GM21367 (cell line): ENCODE measurements around the gene LYVE1.
"Not testable (repeated sequence)": the region's sequence is repeated elsewhere in the genome, so short reads cannot be mapped to it uniquely, and the experiment has no call there.

Experiments
- ATAC-seq: cut with Tn5 transposase; IDR thresholded peaks from one replicate; pipeline ENCODE4 v1.9.1; 2021; ENCODE audit not compliant: unreplicated experiment

The LYVE1 gene

DNA sequence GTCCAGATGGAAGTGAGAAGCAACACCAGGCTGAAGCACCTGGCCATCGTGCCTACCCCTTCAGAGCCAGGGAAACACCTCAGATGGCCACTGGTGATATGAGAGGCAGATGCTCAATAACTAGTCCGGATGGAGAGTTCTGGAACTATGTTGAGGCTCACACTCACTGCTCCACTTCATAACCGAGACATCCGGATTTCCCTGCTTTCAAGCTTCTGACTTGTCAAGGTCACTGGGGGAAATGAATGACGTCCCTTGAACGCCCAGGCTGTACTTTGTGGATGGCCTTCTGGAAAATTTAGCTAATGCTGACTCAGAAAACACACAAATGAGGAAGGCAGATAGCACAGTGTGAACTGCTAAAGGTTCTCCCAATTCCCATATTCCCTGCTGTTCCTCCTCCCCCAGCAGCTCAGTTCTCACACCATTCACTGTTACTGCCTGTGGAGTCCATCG lies at the start of gene LYVE1:
Gene LYVE1 (minus strand): TSS at position 180 of the 456 bp plus-strand sequence. CDS start 133 bp downstream, at position 47.
- ATAC-seq: no peak

GRCh38 chr11:10617551-10617950 lies 49.1 kb upstream of the LYVE1 start:
- no peak for ATAC-seq

- no peak for ATAC-seq
Measured at GRCh38 chr11:10611979-10612862, 43.8 kb upstream of the LYVE1 start.

DNA sequence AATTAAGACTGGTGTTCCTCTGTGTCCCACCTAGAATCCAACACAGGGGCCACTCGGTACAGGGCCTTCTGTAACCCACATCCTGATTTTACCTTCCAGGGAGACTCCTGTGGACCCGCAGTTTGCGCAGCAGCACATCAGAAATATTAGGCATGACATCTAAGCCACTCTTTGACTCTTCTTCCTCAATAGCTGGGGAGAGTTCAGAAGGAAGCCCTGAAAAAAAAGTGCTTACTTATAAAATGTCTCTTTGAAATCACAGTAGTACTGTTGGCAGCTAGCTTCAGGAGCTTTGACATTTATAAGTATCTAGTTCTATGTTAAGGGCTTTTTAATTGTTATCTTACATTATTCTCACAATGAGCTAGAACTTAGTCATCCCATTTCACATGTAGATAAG lies 41.2 kb upstream of the LYVE1 start:
- ATAC-seq: no peak

- ATAC-seq: no peak
Measured at GRCh38 chr11:10608584-10608983, 40.1 kb upstream of the LYVE1 start.

DNA sequence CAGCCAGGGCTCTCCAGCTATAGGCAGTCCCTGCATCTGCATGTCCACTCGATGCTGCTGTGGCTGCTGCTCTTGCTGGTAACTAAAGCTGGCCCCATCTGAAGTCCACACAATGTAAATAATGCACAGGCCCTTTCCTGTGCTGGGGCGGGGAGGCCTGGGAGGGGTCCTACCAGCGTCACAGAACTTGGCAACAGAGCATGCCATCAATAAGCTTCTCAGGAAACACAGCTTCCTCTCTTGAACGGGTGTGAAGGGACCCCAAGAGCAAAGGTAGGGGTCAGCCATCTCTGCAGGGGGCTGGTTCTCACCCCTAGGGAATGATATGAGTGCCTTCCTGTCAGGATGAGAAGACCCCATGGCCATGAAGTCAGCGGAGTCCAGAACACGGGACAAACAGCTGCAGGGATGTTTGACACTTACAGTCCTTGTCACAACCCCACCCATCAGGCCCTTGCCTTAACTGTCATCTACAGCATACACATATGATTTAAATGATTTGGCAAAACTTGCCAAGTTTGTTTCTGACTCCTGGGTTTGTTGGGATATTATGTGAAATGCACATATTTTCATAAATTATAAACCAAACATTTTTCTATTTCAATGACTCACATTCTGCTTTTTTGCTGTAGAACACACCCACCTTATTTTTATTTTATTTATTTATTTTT lies 39.1 kb upstream of the LYVE1 start:
- ATAC-seq: no peak

GRCh38 chr11:10606536-10607208 lies 38.2 kb upstream of the LYVE1 start:
- ATAC-seq: peak; percentile 71

DNA sequence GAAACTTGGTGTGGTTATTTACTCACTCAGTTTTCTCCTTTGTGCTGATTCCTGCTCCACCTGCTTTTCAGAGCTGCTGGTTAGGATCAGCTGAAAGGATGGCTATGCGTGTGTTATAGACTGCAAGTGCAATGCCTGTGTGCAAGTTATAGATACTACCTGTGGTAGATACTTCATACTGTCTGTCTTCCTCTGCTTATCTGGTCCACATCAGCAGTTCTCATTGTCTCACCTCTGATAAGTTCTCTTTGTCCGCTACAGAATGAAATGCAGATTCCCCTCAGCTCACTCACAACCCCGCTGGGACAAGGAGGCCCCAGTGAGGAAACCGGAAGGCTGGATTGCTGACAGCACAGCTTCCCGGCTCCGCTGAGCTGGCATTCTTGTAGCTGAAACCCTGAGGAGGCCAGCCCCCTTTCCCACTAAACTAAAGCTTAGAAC lies 37.5 kb upstream of the LYVE1 start:
- ATAC-seq: no peak

DNA sequence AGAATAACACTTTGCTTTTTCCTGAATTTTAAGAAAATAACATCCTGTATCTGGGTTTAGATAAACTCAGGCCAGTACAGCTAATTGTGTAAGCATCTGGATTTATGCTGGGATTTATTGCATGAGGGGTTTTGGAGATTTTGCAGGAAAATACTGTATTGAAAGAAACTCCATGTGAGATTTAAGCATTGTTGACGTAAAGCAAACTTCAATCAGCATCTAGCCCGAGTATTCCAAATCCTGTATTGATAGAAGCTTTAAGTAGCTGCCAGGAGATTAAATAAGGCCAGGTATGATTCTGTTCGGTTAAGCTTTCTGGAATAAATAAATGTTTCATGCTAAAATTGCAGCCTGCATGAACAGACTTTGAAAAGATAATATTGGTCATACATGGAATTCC lies 36.3 kb upstream of the LYVE1 start:
- no peak for ATAC-seq

DNA sequence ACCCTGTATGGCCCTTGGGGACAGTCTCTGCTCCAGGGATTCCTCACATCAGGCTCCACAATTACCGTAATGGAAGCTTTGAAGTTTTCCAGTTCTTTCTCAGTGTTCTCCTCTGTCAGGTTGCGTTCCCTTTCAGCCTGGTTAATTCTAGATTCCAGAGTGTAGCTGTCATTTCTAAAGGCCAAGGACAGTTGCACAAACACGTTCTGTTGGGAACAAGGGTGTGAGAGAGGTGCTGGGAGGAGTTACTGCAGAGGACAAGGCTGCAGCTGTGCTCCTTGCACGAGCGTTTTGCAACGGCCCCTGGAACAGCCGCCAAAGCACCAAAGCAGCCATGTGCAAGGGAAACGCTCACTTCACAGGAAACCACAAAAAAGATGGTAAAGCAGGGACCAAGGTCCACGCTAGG lies 35.9 kb upstream of the LYVE1 start:
- no peak for ATAC-seq

DNA sequence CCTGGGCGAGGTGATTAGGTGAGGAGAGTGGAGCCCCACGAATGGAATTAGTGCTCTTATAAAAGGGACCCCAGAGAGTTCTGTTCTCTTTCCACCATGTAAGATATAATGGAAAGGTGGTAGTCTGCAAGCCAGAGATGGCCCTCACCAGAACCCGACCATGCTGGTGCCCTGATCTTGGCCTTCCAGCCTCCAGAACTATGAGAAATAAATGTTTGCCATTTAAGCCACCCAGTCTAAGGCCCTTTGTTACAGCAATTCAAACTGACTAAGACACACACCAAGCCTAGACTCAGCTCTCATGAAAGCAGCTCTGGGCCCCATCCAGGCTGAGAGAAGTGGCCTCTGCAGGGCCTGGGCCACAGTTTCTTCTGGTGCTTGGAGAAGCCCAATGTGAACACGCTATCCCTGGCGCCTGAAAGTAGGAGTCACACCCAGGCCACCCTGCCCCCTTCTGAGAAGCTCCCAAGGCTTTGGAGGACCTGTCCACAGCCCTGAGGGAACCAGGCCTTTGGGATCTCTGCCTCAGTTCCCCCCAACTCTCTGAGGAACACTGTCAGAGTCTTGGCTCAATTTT lies 35.3 kb upstream of the LYVE1 start:
- ATAC-seq: no peak

GRCh38 chr11:10602945-10603344 lies 34.5 kb upstream of the LYVE1 start:
- ATAC-seq: no peak

DNA sequence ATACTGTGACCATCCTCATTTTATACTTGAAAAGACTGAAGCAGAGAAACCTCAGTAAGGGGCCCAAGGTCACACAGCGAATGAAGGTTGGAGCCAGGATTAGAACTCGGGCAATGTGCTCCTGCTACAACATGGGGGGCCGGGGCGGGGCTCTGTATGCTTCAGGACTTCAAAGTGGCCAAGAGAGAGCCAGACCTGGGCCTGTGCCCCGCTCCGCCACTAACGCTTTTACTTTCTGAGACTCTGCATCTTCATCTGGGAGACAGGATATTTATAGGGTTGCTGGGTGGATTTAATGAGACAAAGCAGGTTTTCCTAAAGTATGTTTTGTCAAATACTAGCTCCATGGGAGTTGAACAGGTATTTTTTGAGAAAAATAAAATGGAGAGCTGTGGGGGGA lies 33.9 kb upstream of the LYVE1 start:
- no peak for ATAC-seq

GRCh38 chr11:10601837-10602236 lies 33.4 kb upstream of the LYVE1 start:
- ATAC-seq: no peak

DNA sequence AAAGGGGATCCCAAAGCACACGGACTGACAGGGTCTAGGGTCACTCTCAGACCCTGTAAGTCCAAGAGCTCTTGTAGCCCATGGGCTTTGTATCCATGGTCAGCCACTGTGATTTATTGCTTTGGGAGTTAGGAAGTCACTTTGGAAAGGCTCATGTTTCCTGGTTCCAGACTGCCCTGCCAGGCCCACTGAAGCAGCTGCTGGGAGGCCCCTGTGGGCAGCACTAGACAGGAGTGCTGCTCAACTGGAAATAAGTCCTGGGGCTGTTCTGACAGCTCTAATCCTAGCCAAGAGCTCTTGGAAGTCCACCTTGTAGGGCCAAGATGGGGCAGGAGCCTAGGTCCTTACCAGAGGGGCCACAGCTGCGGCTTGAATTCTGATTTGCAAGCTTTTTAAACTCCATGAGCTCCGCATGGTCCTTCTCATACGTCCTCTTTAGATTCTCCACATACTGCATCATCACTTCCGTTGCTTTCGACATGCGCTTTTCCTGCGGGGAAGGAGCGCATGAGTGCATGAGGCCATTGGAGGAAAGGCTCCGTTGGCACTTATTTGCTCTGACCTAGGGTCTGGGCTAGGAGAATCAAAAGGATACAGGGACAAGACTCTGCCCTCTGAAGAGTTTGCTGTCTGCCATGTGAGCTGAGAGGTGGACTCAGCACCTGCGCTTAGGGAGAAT lies 32.2 kb upstream of the LYVE1 start:
- no peak for ATAC-seq

DNA sequence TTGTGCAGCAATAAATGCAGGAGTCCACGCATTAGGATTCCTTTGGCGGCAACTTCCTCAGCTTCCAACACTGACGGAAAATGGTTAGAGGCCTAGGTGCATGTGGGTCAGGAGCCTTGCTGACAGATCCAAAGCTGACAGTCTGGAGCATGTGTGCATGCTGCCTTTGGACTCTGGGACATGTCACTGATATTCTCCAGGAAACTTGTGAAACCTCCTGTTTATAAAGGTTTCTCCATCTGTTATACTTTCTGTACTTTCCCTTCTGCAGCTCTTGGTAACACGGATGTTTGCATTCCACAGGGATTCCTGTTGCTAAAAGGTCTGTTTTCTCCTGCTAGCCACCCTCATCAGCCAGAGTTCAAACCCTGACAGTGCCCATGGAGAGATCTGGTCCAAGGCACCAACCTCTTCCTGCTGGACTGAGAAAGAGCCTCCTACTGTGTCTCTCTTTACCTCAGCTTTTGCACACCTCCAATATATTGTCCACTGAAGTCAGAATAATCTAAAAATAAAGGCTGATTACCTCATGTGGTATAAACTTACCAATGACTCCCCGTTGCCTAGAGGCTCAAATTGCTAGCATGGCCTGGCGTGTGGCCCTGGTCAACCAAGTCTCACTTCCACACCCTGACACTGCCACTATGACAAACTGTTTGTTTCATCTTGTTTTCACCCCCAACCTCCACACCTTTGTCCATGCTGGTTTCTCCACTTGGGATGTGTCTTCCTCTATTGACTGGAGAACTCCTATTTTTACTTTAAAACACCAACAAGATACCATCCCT lies 31.1 kb upstream of the LYVE1 start:
- no peak for ATAC-seq

GRCh38 chr11:10598816-10599215 lies 30.4 kb upstream of the LYVE1 start:
- ATAC-seq: no peak

DNA sequence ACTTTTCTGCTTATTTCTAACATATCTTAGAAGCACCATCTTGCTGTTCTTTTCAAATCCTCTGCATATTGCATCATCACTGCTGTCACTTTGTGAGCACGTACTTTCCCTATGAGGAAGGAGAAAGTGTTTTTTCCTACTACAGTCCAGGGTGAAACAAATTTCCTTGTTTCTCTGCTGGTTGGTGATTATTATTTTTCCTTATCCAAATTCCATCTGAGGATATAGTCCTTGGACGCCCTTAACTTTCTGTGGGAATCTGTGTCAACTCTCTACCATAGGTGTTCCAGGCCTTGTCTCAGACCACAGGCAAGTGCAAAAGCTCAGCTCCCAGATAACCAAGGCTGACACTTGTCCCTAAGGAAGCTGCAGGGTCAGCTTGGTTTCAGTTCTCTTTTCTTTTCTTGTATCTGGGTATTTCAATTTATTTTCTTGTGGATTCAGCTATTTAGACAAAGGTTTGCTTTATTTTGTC lies 29.4 kb upstream of the LYVE1 start:
- no peak for ATAC-seq

DNA sequence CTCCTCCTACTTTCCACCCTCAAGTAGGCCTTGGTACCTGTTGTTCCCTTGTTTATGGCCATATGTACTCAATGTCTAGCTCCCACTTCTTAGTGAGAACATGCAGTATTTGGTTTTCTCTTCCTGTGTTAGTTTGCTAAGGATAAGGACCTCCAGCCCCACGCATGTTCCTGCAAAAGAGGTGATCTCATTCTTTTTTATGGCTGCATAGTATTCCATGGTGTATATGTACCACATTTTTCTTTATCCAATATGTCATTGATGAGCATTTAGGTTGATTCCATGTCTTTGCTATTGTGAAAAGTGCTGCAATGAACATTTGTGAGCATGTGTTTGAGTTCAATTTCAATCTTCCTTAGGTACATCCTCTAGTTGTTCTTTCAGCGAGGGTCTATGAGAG lies 27.4 kb upstream of the LYVE1 start:
- not testable (repeated sequence) for ATAC-seq

DNA sequence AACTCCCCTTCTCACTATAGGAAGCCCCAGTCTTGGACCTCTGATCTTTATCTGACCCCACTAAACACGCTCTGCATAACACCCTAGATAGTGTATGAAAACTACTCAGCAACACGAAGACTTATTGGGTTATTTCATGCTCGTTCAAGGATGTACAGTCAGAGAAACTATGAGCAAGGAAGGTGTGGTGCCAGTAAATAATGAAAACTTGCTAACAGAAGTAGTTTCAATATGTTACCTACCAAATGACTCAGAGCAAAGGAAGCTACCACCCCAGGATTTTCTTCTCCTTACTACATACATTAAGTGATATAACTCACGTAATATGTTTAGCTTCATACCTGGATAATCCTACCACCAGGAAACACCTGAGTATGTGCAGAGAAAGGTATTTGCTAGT lies 25.9 kb upstream of the LYVE1 start:
- ATAC-seq: no peak
